GM12878 (cell line): ENCODE data around the gene ISM1. TPM values are rescaled to one million over a fixed set of nuclear protein-coding genes. Genes with fewer than 3 reads are reported as not detected.
A peak's percentile ranks its signal among the peaks of the same experiment; 100 is the strongest.

Experiments
- ATAC-seq: fragments of 200-7000 bp; cut with Tn5 transposase; 3 replicates; pipeline ENCODE4 v1.9.1; 2020; ENCODE audit warnings: mild to moderate bottlenecking, moderate library complexity
- BruUV-seq: library from RNA; stranded (reverse); fragments of 400-500 nt; replicated peaks from 2 replicates; lab custom pipeline; 2021; lab: Mats Ljungman, UMichigan
- CTCF ChIA-PET: fragments of 300-600 bp; sonication (Branson Sonifier 250); formaldehyde crosslinking; extraction: SDS; loops from one replicate; lab custom pipeline; 2021; ENCODE audit warnings: inconsistent platforms; lab: Yijun Ruan, JAX
- POLR2A ChIA-PET: fragments of 350-600 bp; formaldehyde crosslinking; extraction: SDS; loops from one replicate; lab custom pipeline; 2021; ENCODE audit warnings: inconsistent platforms; lab: Charles Lee
- RAD21 ChIA-PET: fragments of 300-600 bp; sonication (Branson Sonifier 250); formaldehyde crosslinking; loops from one replicate; lab custom pipeline; 2023; ENCODE audit warnings: antibody characterized with exemption; ENCODE audit not compliant: unreplicated experiment; lab: Charles Lee
- SMC1A ChIA-PET: fragments of 300-600 bp; sonication (Branson Sonifier 250); formaldehyde crosslinking; loops from one replicate; lab custom pipeline; 2023; ENCODE audit not compliant: unreplicated experiment, uncharacterized antibody; lab: Charles Lee
- DNase-seq: peaks from one replicate; pipeline ENCODE4 v3.0.0-alpha.2; 2011; ENCODE audit warnings: low read depth, low spot score
- FAIRE-seq: peaks from 3 replicates; lab custom pipeline; 2011; peaks lifted over from hg19 to GRCh38; lab: Jason Lieb, UNC
- H2AFZ ChIP-seq: 2 replicates; pipeline ENCODE4 v1.6.0; 2011; ENCODE audit warnings: low read depth, low read length, control low read depth; ENCODE audit not compliant: control insufficient read depth
- H3K27ac ChIP-seq: 2 replicates; pipeline ENCODE4 v1.5.1; 2011; ENCODE audit warnings: control low read depth; ENCODE audit not compliant: control insufficient read depth, insufficient read depth
- H3K27me3 ChIP-seq, 2 experiments: replicated peaks in 1 of 2; 2 replicates each; pipeline versions ENCODE4 v1.6.0 to v1.6.1; 2011; ENCODE audit warnings: low read length in 1 of 2; ENCODE audit not compliant: control insufficient read depth in 2 of 2, insufficient read depth in 2 of 2
- H3K36me3 ChIP-seq, 2 experiments: 2 replicates each; pipeline ENCODE4 v1.5.1; 2011; ENCODE audit warnings: low read length in 1 of 2; ENCODE audit not compliant: control insufficient read depth in 2 of 2, insufficient read depth in 2 of 2
- H3K4me1 ChIP-seq: 2 replicates; pipeline ENCODE4 v1.6.1; 2011; ENCODE audit warnings: mild to moderate bottlenecking, low read length, moderate library complexity, mixed read lengths; ENCODE audit not compliant: control insufficient read depth, insufficient read depth
- H3K4me2 ChIP-seq: 2 replicates; pipeline ENCODE4 v1.6.0; 2011; ENCODE audit warnings: control low read depth; ENCODE audit not compliant: control insufficient read depth, insufficient read depth
- H3K4me3 ChIP-seq: fragments of 200-600 bp; sonication (generic); 2 replicates; pipeline ENCODE4 v1.5.1; 2016
- H3K79me2 ChIP-seq: 2 replicates; pipeline ENCODE4 v1.6.0; 2011; ENCODE audit warnings: low read length; ENCODE audit not compliant: control insufficient read depth, insufficient read depth
- H3K9ac ChIP-seq: 2 replicates; pipeline ENCODE4 v1.8.0; 2011; ENCODE audit warnings: low read length, control low read depth, mixed read lengths; ENCODE audit not compliant: control insufficient read depth, insufficient read depth
- H3K9me3 ChIP-seq: replicated peaks from 3 replicates; pipeline ENCODE4 v1.5.1; 2011; ENCODE audit warnings: mild to moderate bottlenecking, low read length; ENCODE audit not compliant: control insufficient read depth, insufficient read depth
- H4K20me1 ChIP-seq: 2 replicates; pipeline ENCODE4 v1.6.0; 2011; ENCODE audit not compliant: control insufficient read depth, insufficient read depth
- ASH2L ChIP-seq: fragments of 300-600, 200-600 bp; sonication (generic); IDR thresholded peaks from 2 replicates; pipeline ENCODE4 v1.6.1; 2017; ENCODE audit warnings: low read depth, mild to moderate bottlenecking, borderline replicate concordance
- CHD2 ChIP-seq: IDR thresholded peaks from 2 replicates; pipeline ENCODE4 v1.6.1; 2011; ENCODE audit warnings: low read depth, low read length, improper control_type of control experiment, borderline replicate concordance
- CREM ChIP-seq: IDR thresholded peaks from 2 replicates; pipeline ENCODE4 v1.6.1; 2014; ENCODE audit warnings: antibody characterized with exemption, low read depth
- E2F4 ChIP-seq: IDR thresholded peaks from 2 replicates; pipeline ENCODE4 v1.6.1; 2012; ENCODE audit warnings: low read depth, low read length, improper control_type of control experiment
- IRF4 ChIP-seq: IDR thresholded peaks from 2 replicates; pipeline ENCODE4 v1.6.1; 2011; ENCODE audit warnings: low read depth, low read length
- JUNB ChIP-seq: IDR thresholded peaks from 2 replicates; pipeline ENCODE4 v1.6.1; 2016; ENCODE audit warnings: antibody characterized with exemption, mild to moderate bottlenecking
- KAT2A ChIP-seq: conservative IDR thresholded peaks from 2 replicates; pipeline ENCODE4 v1.6.1; 2011; ENCODE audit warnings: low read depth, low read length; ENCODE audit not compliant: control insufficient read depth
- MYC ChIP-seq: IDR thresholded peaks from 2 replicates; pipeline ENCODE4 v1.6.1; 2011; ENCODE audit warnings: mild to moderate bottlenecking, low read length, moderate library complexity, inconsistent platforms; ENCODE audit not compliant: insufficient read depth, insufficient replicate concordance, insufficient read length, severe bottlenecking
- NBN ChIP-seq: fragments of 450-650 bp; IDR thresholded peaks from 2 replicates; pipeline ENCODE4 v1.6.1; 2016
- PKNOX1 ChIP-seq: fragments of 450-650 bp; IDR thresholded peaks from 2 replicates; pipeline ENCODE4 v1.6.1; 2016; ENCODE audit warnings: mild to moderate bottlenecking
- RUNX3 ChIP-seq: IDR thresholded peaks from 2 replicates; pipeline ENCODE4 v1.6.1; 2012; ENCODE audit warnings: low read length, inconsistent platforms
- SMAD1 ChIP-seq: fragments of 450-650 bp; IDR thresholded peaks from 2 replicates; pipeline ENCODE4 v1.6.1; 2018; ENCODE audit warnings: mild to moderate bottlenecking, low read depth; ENCODE audit not compliant: partially characterized antibody
- SP1 ChIP-seq: IDR thresholded peaks from one replicate; pipeline ENCODE4 v1.6.1; 2011; ENCODE audit warnings: low read depth, low read length
- USF2 ChIP-seq: IDR thresholded peaks from 2 replicates; pipeline ENCODE4 v1.6.1; 2011; ENCODE audit warnings: low read depth, low read length, improper control_type of control experiment, borderline replicate concordance
- ZNF217 ChIP-seq: fragments of 450-650 bp; IDR thresholded peaks from 2 replicates; pipeline ENCODE4 v1.6.1; 2017; ENCODE audit warnings: antibody characterized with exemption, mild to moderate bottlenecking
- WGBS: methylation state at CpG from one replicate; pipeline ENCODE4 v1.1.6; 2016; ENCODE audit warnings: low lambda C conversion rate; ENCODE audit not compliant: insufficient replicate concordance, insufficient coverage; ENCODE audit errors: missing lambda C conversion rate; 5-methylcytosine and 5-hydroxymethylcytosine counted together
- in situ Hi-C: fragments of 300-500 bp; cut with MboI; formaldehyde crosslinking; loops from 9 replicates; pipeline ENCODE4 v1.14.3; 2018; ENCODE audit warnings: mixed read lengths
- intact Hi-C: fragments of 100-400 bp; cut with micrococcal nuclease; formaldehyde crosslinking; loops from one replicate; pipeline ENCODE4 v1.14.2; 2022; ENCODE audit not compliant: unreplicated experiment
- polyA plus RNA-seq, 11 experiments: library from polyadenylated mRNA; depleted of rRNA in 4 of 11; unstranded in 6 of 11; stranded (reverse) in 5 of 11; fragments of >200 nt; fragmentation: Nextera tagmentation in 4 of 11; fragmentation: Illumina TruSeq in 1 of 11; extraction: Ambion mirVana in 4 of 11; extraction: Trizol in 1 of 11; gene quantifications; 1 replicate in 1 of 11; 2 replicates in 10 of 11; pipeline versions ENCODE4 v1.2.1 to v1.2.3, GENCODE V29; 2011 to 2016; ENCODE audit warnings: inconsistent platforms in 2 of 11, missing spikeins in 2 of 11, low read depth in 1 of 11
- total RNA-seq, 4 experiments: library from RNA; depleted of rRNA in 3 of 4; stranded (reverse); fragments of >200 nt in 3 of 4; fragmentation: Illumina TruSeq in 1 of 4; extraction: Trizol in 1 of 4; gene quantifications; 2 replicates each; pipeline versions ENCODE4 v1.2.1 to v1.2.3, GENCODE V29; 2013 to 2021

The ISM1 gene
- total and polyA plus RNA-seq, 10 of the 15 experiments (the other 5 are each of a cell fraction or from before 2014, with no cell fraction given): 0.01 to 0.03 TPM; not detected in 8

- ATAC-seq (peak; percentile 66), FAIRE-seq (no peak), DNase-seq (no peak)
- POLR2A ChIA-PET: no interaction called here
- no peaks in the 10 kb centered on the region for H4K20me1 ChIP-seq
- H3K4me3 ChIP-seq: no peak overlapping the region
- no peaks in the 10 kb centered on the region for H3K9me3 ChIP-seq
- 6% methylated on average over 5 of the region's 5 CpGs for WGBS
- H3K27ac ChIP-seq: no peak overlapping the region
- RAD21 ChIA-PET: interaction anchor here (1.1 kb wide), 1 partner anchor 10 kb away, joined by 3 read pairs; no protein-coding TSS in a partner anchor
- H3K79me2 ChIP-seq: no peaks in the 10 kb centered on the region
- BruUV-seq: no TSS peak
- peaks cover 0 to 2% of the 10 kb centered on the region in 2 experiments; a peak in 1 of 4 replicates for H3K27me3 ChIP-seq
- no peak overlapping the region for H3K9ac ChIP-seq
- H3K36me3 ChIP-seq: no peaks in the 10 kb centered on the region
- in situ Hi-C loops (no loop called here), intact Hi-C loops (no loop called here)
- H3K4me1 ChIP-seq: no peaks in the 10 kb centered on the region
- peak; percentile 32; the same call in 1 of the 2 replicates for TF ChIP-seq RUNX3
- no peak for TF ChIP-seq KAT2A
- TF ChIP-seq NBN: no peak
- no peak for TF ChIP-seq ZNF217
- TF ChIP-seq PKNOX1: 0 out of 2 replicates have a peak, but pooled peaks have one; percentile 6
- TF ChIP-seq CREM: no peak
- peak; percentile 28; the same call in 1 of the 2 replicates for TF ChIP-seq JUNB
- CTCF ChIA-PET: interaction anchor here (0.7 to 1.2 kb wide), 3 partner anchors 9 to 90 kb away, joined by 3 read pairs; no protein-coding TSS in a partner anchor
- no peak overlapping the region for H3K4me2 ChIP-seq
- no peak overlapping the region for H2AFZ ChIP-seq
- SMC1A ChIA-PET: interaction anchor here (0.6 to 1.4 kb wide), 2 partner anchors 46 to 134 kb away, joined by 3 read pairs; no protein-coding TSS in a partner anchor
Observed at GRCh38 chr20:13212750-13213149, 8.3 kb upstream of the ISM1 start.

GRCh38 chr20:13213335-13213734, 7.7 kb upstream of the ISM1 start:
- DNase-seq (no peak), ATAC-seq (no peak), FAIRE-seq (peak; percentile 47)
- ChIA-PET CTCF (interaction anchor here (0.6 to 1.2 kb wide), 4 partner anchors 9 to 219 kb away, joined by 3 to 5 read pairs (median 3); no protein-coding TSS in a partner anchor), RAD21 (interaction anchor here (1.1 kb wide), 1 partner anchor 11 kb away, joined by 3 read pairs; no protein-coding TSS in a partner anchor)
- no peak overlapping the region for H3K4me2 ChIP-seq
- BruUV-seq: no TSS peak
- no peak overlapping the region for H3K27ac ChIP-seq
- no peak overlapping the region for H3K4me3 ChIP-seq
- no peaks in the 10 kb centered on the region for H3K4me1 ChIP-seq
- no peaks in the 10 kb centered on the region for H4K20me1 ChIP-seq
- 9% methylated on average over 1 of the region's 1 CpG for WGBS
- H3K27me3 ChIP-seq: peaks cover 0 to 4% of the 10 kb centered on the region in 2 experiments; a peak in 1 of 4 replicates
- no peaks in the 10 kb centered on the region for H3K36me3 ChIP-seq
- in situ Hi-C loops (no loop called here), intact Hi-C loops (no loop called here)
- TF ChIP-seq JUNB (no peak), ASH2L (no peak), SP1 (no peak), E2F4 (no peak), CHD2 (no peak), IRF4 (no peak), SMAD1 (no peak), MYC (no peak), USF2 (no peak)
- TF ChIP-seq, all 136 proteins: peak for 0
- Histone ChIP-seq H3K79me2 (no peaks in the 10 kb centered on the region), H3K9me3 (no peaks in the 10 kb centered on the region), H3K9ac (no peak overlapping the region), H2AFZ (no peak overlapping the region)
- POLR2A ChIA-PET: no interaction called here
- SMC1A ChIA-PET: interaction anchor here (1.4 kb wide), 1 partner anchor 45 kb away, joined by 3 read pairs; no protein-coding TSS in a partner anchor
